ENCODE data around the gene STUB1.

The STUB1 gene

DNA sequence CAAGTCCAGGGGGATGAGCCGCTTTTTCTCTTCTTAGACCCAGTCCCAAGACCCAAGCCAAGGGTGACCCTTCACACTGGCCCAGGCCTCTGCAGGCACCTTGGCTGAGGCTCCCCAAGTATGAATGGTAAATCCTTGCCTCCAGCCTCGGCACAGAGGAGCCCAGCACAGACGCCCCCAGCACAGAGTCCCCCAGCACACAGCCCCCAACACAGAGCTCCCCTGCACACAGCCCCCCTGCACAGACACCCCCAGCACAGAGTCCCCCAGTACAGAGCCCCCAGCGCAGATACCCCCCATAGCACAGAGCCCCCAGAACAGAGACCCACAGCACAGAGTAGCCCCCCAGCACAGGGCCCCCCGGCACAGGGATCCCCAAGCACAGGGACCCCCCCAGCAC is 39.6 kb upstream of the STUB1 start:
- no peak for TF ChIP-seq ZC3H10 (CRISPR knock-in tag; IDR thresholded peaks at IDR 0.05)
- TF ChIP-seq ZNF565 (CRISPR knock-in tag; conservative IDR thresholded peaks at IDR 0.05; ENCODE audit: low read depth) = no peak
- no peak for TF ChIP-seq OSR1 (CRISPR knock-in tag; IDR thresholded peaks at IDR 0.05)
- TF ChIP-seq, protein P1, sequence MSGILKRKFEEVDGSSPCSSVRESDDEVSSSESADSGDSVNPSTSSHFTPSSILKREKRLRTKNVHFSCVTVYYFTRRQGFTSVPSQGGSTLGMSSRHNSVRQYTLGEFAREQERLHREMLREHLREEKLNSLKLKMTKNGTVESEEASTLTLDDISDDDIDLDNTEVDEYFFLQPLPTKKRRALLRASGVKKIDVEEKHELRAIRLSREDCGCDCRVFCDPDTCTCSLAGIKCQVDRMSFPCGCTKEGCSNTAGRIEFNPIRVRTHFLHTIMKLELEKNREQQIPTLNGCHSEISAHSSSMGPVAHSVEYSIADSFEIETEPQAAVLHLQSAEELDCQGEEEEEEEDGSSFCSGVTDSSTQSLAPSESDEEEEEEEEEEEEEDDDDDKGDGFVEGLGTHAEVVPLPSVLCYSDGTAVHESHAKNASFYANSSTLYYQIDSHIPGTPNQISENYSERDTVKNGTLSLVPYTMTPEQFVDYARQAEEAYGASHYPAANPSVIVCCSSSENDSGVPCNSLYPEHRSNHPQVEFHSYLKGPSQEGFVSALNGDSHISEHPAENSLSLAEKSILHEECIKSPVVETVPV (CRISPR knock-in tag; IDR thresholded peaks at IDR 0.05) = no peak
- no peak for TF ChIP-seq RARB (CRISPR knock-in tag; IDR thresholded peaks at IDR 0.05)
- no peak for ATAC-seq

- TF ChIP-seq, protein P2, sequence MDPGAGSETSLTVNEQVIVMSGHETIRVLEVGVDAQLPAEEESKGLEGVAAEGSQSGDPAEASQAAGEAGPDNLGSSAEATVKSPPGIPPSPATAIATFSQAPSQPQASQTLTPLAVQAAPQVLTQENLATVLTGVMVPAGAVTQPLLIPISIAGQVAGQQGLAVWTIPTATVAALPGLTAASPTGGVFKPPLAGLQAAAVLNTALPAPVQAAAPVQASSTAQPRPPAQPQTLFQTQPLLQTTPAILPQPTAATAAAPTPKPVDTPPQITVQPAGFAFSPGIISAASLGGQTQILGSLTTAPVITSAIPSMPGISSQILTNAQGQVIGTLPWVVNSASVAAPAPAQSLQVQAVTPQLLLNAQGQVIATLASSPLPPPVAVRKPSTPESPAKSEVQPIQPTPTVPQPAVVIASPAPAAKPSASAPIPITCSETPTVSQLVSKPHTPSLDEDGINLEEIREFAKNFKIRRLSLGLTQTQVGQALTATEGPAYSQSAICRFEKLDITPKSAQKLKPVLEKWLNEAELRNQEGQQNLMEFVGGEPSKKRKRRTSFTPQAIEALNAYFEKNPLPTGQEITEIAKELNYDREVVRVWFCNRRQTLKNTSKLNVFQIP (CRISPR knock-in tag; IDR thresholded peaks at IDR 0.05; ENCODE audit: borderline replicate concordance, low read depth) = no peak
- TF ChIP-seq ZFP30 (CRISPR knock-in tag; IDR thresholded peaks at IDR 0.05) (no peak), ESRRG (CRISPR knock-in tag; IDR thresholded peaks at IDR 0.05) (no peak), ZC3H10 (CRISPR knock-in tag; IDR thresholded peaks at IDR 0.05) (no peak), TCF4 (CRISPR knock-in tag; IDR thresholded peaks at IDR 0.05; ENCODE audit: borderline replicate concordance) (no peak), ARNTL (CRISPR knock-in tag; IDR thresholded peaks at IDR 0.05; ENCODE audit: borderline replicate concordance, low read depth) (no peak), PPARA (CRISPR knock-in tag; IDR thresholded peaks at IDR 0.05; ENCODE audit: borderline replicate concordance) (no peak), OSR1 (CRISPR knock-in tag; IDR thresholded peaks at IDR 0.05) (no peak), ZNF8 (CRISPR knock-in tag; IDR thresholded peaks at IDR 0.05) (no peak), ZNF70 (CRISPR knock-in tag; IDR thresholded peaks at IDR 0.05) (no peak), RARB (CRISPR knock-in tag; IDR thresholded peaks at IDR 0.05) (no peak), BACH2 (CRISPR knock-in tag; IDR thresholded peaks at IDR 0.05; ENCODE audit: borderline replicate concordance) (no peak), TOX (CRISPR knock-in tag; IDR thresholded peaks at IDR 0.05; ENCODE audit: borderline replicate concordance) (no peak), CSDC2 (CRISPR knock-in tag; IDR thresholded peaks at IDR 0.05) (no peak), ISL1 (CRISPR knock-in tag; IDR thresholded peaks at IDR 0.05) (no peak), GLIS3 (CRISPR knock-in tag; IDR thresholded peaks at IDR 0.05) (no peak)
- TF ChIP-seq, protein P3, sequence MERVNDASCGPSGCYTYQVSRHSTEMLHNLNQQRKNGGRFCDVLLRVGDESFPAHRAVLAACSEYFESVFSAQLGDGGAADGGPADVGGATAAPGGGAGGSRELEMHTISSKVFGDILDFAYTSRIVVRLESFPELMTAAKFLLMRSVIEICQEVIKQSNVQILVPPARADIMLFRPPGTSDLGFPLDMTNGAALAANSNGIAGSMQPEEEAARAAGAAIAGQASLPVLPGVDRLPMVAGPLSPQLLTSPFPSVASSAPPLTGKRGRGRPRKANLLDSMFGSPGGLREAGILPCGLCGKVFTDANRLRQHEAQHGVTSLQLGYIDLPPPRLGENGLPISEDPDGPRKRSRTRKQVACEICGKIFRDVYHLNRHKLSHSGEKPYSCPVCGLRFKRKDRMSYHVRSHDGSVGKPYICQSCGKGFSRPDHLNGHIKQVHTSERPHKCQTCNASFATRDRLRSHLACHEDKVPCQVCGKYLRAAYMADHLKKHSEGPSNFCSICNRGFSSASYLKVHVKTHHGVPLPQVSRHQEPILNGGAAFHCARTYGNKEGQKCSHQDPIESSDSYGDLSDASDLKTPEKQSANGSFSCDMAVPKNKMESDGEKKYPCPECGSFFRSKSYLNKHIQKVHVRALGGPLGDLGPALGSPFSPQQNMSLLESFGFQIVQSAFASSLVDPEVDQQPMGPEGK (CRISPR knock-in tag; IDR thresholded peaks at IDR 0.05; ENCODE audit: borderline replicate concordance) = no peak
- TF ChIP-seq, protein P4, sequence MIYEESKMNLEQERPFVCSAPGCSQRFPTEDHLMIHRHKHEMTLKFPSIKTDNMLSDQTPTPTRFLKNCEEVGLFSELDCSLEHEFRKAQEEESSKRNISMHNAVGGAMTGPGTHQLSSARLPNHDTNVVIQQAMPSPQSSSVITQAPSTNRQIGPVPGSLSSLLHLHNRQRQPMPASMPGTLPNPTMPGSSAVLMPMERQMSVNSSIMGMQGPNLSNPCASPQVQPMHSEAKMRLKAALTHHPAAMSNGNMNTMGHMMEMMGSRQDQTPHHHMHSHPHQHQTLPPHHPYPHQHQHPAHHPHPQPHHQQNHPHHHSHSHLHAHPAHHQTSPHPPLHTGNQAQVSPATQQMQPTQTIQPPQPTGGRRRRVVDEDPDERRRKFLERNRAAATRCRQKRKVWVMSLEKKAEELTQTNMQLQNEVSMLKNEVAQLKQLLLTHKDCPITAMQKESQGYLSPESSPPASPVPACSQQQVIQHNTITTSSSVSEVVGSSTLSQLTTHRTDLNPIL (CRISPR knock-in tag; IDR thresholded peaks at IDR 0.05; ENCODE audit: low read depth) = no peak
- TF ChIP-seq, protein P5, sequence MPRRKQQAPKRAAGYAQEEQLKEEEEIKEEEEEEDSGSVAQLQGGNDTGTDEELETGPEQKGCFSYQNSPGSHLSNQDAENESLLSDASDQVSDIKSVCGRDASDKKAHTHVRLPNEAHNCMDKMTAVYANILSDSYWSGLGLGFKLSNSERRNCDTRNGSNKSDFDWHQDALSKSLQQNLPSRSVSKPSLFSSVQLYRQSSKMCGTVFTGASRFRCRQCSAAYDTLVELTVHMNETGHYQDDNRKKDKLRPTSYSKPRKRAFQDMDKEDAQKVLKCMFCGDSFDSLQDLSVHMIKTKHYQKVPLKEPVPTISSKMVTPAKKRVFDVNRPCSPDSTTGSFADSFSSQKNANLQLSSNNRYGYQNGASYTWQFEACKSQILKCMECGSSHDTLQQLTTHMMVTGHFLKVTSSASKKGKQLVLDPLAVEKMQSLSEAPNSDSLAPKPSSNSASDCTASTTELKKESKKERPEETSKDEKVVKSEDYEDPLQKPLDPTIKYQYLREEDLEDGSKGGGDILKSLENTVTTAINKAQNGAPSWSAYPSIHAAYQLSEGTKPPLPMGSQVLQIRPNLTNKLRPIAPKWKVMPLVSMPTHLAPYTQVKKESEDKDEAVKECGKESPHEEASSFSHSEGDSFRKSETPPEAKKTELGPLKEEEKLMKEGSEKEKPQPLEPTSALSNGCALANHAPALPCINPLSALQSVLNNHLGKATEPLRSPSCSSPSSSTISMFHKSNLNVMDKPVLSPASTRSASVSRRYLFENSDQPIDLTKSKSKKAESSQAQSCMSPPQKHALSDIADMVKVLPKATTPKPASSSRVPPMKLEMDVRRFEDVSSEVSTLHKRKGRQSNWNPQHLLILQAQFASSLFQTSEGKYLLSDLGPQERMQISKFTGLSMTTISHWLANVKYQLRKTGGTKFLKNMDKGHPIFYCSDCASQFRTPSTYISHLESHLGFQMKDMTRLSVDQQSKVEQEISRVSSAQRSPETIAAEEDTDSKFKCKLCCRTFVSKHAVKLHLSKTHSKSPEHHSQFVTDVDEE (CRISPR knock-in tag; IDR thresholded peaks at IDR 0.05) = no peak
- TF ChIP-seq, protein P1 (CRISPR knock-in tag; IDR thresholded peaks at IDR 0.05) = no peak
- peak; percentile 70 for ATAC-seq
Observed at GRCh38 chr16:641326-642188, 38.7 kb upstream of the STUB1 start, which contains the start of gene MCRIP2. Gene MCRIP2, plus strand, starts transcription at chr16:641828. Its CDS starts 164 bp downstream, at chr16:641992.

Measured in SK-N-SH treated with all-trans-retinoic acid at 6 μM for 48 hours (cell line).